ENCODE measurements around the gene SPTBN4.

GRCh38 chr19:40446263-40446784 lies 20.5 kb upstream of the SPTBN4 start:
- TF ChIP-seq CTCF (IDR thresholded peaks at IDR 0.05) (no peak), POLR2A (IDR thresholded peaks at IDR 0.05) (no peak)
